Ovary (tissue), 9 donors: ENCODE data around the gene RABGAP1L. TPM values are rescaled to one million over a fixed set of nuclear protein-coding genes. Genes with fewer than 3 reads are reported as not detected.

Experiments
- DNase-seq, 5 donors: peaks; one replicate each; pipeline ENCODE4 v3.0.0-alpha.2; 2019 to 2020
- H3K27ac ChIP-seq, 2 donors: fragments of 200-600 bp; one replicate each; pipeline versions ENCODE4 v1.5.1 to v1.8.0; 2019 to 2022
- H3K27me3 ChIP-seq: fragments of 200-600 bp; one replicate; pipeline ENCODE4 v1.8.0; 2022
- H3K36me3 ChIP-seq: fragments of 200-600 bp; sonication (generic); one replicate; pipeline ENCODE4 v1.5.1; 2019
- H3K4me1 ChIP-seq: one replicate; pipeline ENCODE4 v1.8.1; 2013; ENCODE audit warnings: mild to moderate bottlenecking, moderate library complexity; ENCODE audit not compliant: insufficient read depth
- H3K4me3 ChIP-seq: fragments of 200-600 bp; sonication (generic); one replicate; pipeline ENCODE4 v1.5.1; 2017
- H3K9me3 ChIP-seq, 2 donors: fragments of 200-600 bp in 1 of 2; sonication (generic) in 1 of 2; one replicate each; pipeline versions ENCODE4 v1.5.1 to v1.8.1; 2013 to 2019; ENCODE audit warnings: mild to moderate bottlenecking in 1 of 2, moderate library complexity in 1 of 2
- EP300 ChIP-seq: sonication (generic); formaldehyde crosslinking; IDR thresholded peaks from one replicate; pipeline ENCODE4 v1.6.1; 2017; ENCODE audit warnings: antibody characterized with exemption
- POLR2A ChIP-seq: fragments of 450-650 bp; IDR thresholded peaks from one replicate; pipeline ENCODE4 v1.6.1; 2017; ENCODE audit warnings: antibody characterized with exemption, mild to moderate bottlenecking, moderate library complexity
- WGBS, 3 donors: extraction: QIAGEN DNeasy Blood & Tissue Kit in 1 of 3; methylation state at CpG; one replicate each; pipeline versions ENCODE4 v1.1.5 to v1.1.7; 2013 to 2017; 5-methylcytosine and 5-hydroxymethylcytosine counted together
- intact Hi-C, 4 donors: fragments of 100-400 bp; cut with DNase I; formaldehyde crosslinking; loops; one replicate each; pipeline versions ENCODE4 v1.11.0 to v1.15.1; 2022 to 2023
- polyA plus RNA-seq, 2 donors: library from polyadenylated mRNA; stranded (reverse); fragments of 200-250 nt in 1 of 2; fragments of 350-450 nt in 1 of 2; fragmentation: Illumina TruSeq in 1 of 2; extraction: RNeasy Lipid Tissue Mini Kit (QIAGEN cat#74804) in 1 of 2; gene quantifications; one replicate each; pipeline ENCODE4 v1.2.3, GENCODE V29; 2013 to 2014
- total RNA-seq, 7 donors: library from RNA; depleted of rRNA in 2 of 7; stranded (reverse); fragments of >200 nt in 2 of 7; fragmentation: NEBNext Ultra II Directional in 3 of 7; extraction: Animal tissue kit (Norgen Biotek cat#: 25700) in 3 of 7; gene quantifications; one replicate each; pipeline versions ENCODE4 v1.1.0 to v1.2.4, GENCODE V29; 2016 to 2023
- TF ChIP-seq, protein P1 (sequence below), 3 donors: fragments of 450-650 bp in 2 of 3; fragments of 200-600 bp in 1 of 3; IDR thresholded peaks; one replicate each; pipeline versions ENCODE4 v1.5.1 to v1.8.0; 2016 to 2022; ENCODE audit warnings: antibody characterized with exemption in 3 of 3, mild to moderate bottlenecking in 1 of 3
- donor health status: DM: no; HTN: no; CAD: no; lungs with moderate emphysema.
- donor health status: DM: no; HTN: no; CAD: no.
- donor health status: Bipolar disorder and iron deficiency.
- donor health status: DM: yes; HTN: yes; CAD: no.
- donor health status: DM: no; HTN: no; CAD: no.
- donor health status: DM: yes; HTN: yes; CAD: no.

RABGAP1L gene
- total and polyA plus RNA-seq, 9 donors: 17.1 to 56.5 (median 43.6) TPM

DNA sequence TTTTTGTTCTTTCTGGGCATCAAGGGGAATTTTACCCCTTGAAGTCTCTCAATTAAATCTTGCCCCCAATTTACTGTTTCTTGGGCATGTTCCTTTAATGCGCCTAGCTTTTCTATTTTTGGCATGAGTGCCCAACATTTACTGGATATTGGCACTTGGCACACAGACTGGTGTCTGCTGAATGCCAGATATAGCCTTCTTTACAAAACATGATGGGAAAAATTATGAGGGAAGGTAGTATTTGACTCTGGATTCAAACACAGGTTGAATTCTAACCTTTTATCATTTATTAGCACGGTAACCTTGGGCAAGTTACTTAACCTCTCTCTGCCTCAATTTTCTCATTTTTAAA, 200.1 kb downstream of the RABGAP1L start:
- H3K4me3 ChIP-seq: no peak overlapping the region
- 86 to 93% (median 88%) methylated on average over 2 of the region's 2 CpGs for WGBS, 3 donors
- no peaks in the 10 kb centered on the region for H3K36me3 ChIP-seq
- TF ChIP-seq EP300 (no peak), POLR2A (no peak)
- TF ChIP-seq, protein P1, sequence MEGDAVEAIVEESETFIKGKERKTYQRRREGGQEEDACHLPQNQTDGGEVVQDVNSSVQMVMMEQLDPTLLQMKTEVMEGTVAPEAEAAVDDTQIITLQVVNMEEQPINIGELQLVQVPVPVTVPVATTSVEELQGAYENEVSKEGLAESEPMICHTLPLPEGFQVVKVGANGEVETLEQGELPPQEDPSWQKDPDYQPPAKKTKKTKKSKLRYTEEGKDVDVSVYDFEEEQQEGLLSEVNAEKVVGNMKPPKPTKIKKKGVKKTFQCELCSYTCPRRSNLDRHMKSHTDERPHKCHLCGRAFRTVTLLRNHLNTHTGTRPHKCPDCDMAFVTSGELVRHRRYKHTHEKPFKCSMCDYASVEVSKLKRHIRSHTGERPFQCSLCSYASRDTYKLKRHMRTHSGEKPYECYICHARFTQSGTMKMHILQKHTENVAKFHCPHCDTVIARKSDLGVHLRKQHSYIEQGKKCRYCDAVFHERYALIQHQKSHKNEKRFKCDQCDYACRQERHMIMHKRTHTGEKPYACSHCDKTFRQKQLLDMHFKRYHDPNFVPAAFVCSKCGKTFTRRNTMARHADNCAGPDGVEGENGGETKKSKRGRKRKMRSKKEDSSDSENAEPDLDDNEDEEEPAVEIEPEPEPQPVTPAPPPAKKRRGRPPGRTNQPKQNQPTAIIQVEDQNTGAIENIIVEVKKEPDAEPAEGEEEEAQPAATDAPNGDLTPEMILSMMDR (IDR thresholded peaks at IDR 0.05): no peak
- no peaks in the 10 kb centered on the region for H3K27me3 ChIP-seq
- no peak overlapping the region for H3K27ac ChIP-seq
- DNase-seq: no peak
- H3K9me3 ChIP-seq: no peaks in the 10 kb centered on the region
- H3K4me1 ChIP-seq: no peaks in the 10 kb centered on the region
- intact Hi-C loops: no loop called here

DNA sequence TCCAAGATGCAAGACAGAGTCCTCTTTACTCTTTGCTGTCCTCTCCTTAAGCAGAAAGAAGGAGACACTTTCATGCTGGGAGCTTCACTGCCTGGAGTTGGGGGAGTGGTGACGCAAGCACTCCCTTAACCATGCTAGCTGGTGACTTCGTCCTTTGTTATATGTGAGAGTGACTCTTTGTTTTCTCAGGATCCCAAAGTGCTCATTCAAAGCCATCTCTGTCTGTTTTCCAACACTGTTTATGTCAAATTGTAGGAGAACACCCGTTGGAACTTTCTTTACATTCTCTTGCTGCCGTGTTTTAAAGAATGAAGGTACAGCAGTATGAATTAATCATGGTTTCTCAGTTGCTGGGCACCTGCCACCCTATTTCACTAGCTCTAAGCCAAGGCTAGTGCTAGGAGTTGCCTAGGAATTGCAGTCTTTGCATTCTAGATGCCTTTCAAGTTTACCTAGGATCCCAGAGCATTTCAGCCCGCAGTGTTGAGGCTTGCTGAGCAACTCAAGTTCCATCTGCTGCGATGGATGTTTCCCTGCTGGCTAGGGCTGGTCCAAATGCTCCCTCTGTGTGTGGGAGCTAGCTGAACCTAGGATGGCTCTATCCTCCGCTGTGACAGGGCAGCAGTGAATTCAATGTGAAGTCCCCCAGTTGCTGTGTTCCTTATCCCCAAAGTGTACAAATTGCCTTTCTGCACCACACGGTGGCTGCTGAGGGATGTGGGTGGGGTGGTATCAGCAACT, 205.8 kb downstream of the RABGAP1L start:
- Histone ChIP-seq H3K27me3 (no peaks in the 10 kb centered on the region), H3K4me3 (no peak overlapping the region), H3K4me1 (no peaks in the 10 kb centered on the region), H3K27ac (no peak overlapping the region), H3K9me3 (no peaks in the 10 kb centered on the region), H3K36me3 (no peaks in the 10 kb centered on the region)
- TF ChIP-seq EP300 (no peak), POLR2A (no peak)
- TF ChIP-seq, protein P1 (IDR thresholded peaks at IDR 0.05): no peak
- WGBS, 3 donors: 89 to 95% (median 90%) methylated on average over 8 of the region's 8 CpGs
- no peak for DNase-seq
- intact Hi-C loops: no loop called here

DNA sequence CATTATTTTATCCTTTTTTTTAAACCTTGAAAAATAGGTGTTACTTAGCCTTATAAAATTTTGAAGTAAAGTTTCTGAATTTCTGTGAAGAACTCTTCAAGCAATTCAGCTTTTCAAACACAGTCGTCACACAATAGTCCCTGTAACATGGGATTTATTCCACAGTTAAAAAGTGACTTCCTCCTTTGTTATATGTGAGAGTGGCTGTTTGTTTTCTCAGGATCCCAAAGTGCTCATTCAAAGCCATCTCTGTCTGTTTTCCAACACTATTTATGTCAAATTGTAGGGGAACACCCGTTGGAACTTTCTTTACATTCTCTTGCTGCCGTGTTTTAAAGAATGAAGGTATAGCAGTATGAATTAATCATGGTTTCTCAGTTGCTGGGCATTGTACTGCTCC, 207.6 kb downstream of the RABGAP1L start:
- TF ChIP-seq, protein P1 (IDR thresholded peaks at IDR 0.05): no peak
- TF ChIP-seq EP300: no peak
- no peak for TF ChIP-seq POLR2A
- no peaks in the 10 kb centered on the region for H3K36me3 ChIP-seq
- H3K4me3 ChIP-seq: no peak overlapping the region
- no peak overlapping the region for H3K27ac ChIP-seq
- no peaks in the 10 kb centered on the region for H3K4me1 ChIP-seq
- DNase-seq: no peak
- intact Hi-C loops: no loop called here
- WGBS, 3 donors: 77 to 83% (median 78%) methylated on average over 3 of the region's 3 CpGs
- no peaks in the 10 kb centered on the region for H3K27me3 ChIP-seq
- no peaks in the 10 kb centered on the region for H3K9me3 ChIP-seq

DNA sequence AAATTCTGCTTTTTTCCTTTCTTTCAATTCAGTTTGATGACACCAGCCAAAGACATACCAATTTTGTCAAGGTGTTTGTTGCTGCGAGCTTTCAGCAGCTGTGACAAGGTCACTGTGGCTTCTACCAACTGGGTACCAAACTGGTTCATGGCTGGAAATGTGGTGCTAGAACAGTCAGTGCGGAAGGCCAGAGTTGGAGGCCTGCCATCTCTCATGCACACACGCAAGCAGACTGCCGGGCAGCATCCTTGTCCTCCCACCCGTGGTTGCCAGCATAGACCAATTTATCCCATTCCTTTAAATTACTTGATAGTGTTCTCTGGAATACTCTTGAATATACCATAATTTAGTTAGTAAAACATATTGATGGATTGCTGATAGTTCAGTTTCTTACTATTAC, 208.6 kb downstream of the RABGAP1L start:
- no peak for TF ChIP-seq EP300
- TF ChIP-seq POLR2A: no peak
- TF ChIP-seq, protein P1 (IDR thresholded peaks at IDR 0.05): no peak
- H3K27me3 ChIP-seq: no peaks in the 10 kb centered on the region
- intact Hi-C loops: no loop called here
- H3K4me3 ChIP-seq: no peak overlapping the region
- H3K27ac ChIP-seq: no peak overlapping the region
- no peaks in the 10 kb centered on the region for H3K36me3 ChIP-seq
- WGBS, 3 donors: 87 to 96% (median 95%) methylated on average over 5 of the region's 5 CpGs
- no peaks in the 10 kb centered on the region for H3K9me3 ChIP-seq
- H3K4me1 ChIP-seq: no peaks in the 10 kb centered on the region
- no peak for DNase-seq
